OCI-LY1 (cell line): ENCODE measurements around the gene CPNE1.

Experiments
- H2AFZ ChIP-seq: fragments of 200-600 bp; sonication (generic), shearing (Covaris generic); 2 replicates; pipeline ENCODE4 v1.6.0; 2014; ENCODE audit warnings: antibody characterized with exemption, mild to moderate bottlenecking, low read length
- H3F3A ChIP-seq: fragments of 200-600 bp; sonication (generic), shearing (Covaris generic); 2 replicates; pipeline ENCODE4 v1.6.0; 2014; ENCODE audit warnings: mild to moderate bottlenecking, antibody characterized with exemption, low read length, moderate library complexity; ENCODE audit not compliant: insufficient read depth
- H3K27ac ChIP-seq: fragments of 200-600 bp; sonication (generic); 2 replicates; pipeline ENCODE4 v1.5.1; 2014; ENCODE audit warnings: low read length, mixed run types, mild to moderate bottlenecking, low read depth; ENCODE audit not compliant: poor library complexity, severe bottlenecking
- H3K27me3 ChIP-seq: fragments of 200-600 bp; sonication (generic); 2 replicates; pipeline ENCODE4 v1.6.0; 2014; ENCODE audit warnings: antibody characterized with exemption, mild to moderate bottlenecking, low read length, moderate library complexity; ENCODE audit not compliant: insufficient read depth
- H3K36me3 ChIP-seq: fragments of 200-600 bp; sonication (generic); 2 replicates; pipeline ENCODE4 v1.6.1; 2014; ENCODE audit warnings: mild to moderate bottlenecking, antibody characterized with exemption, low read length, moderate library complexity, mixed read lengths; ENCODE audit not compliant: insufficient read depth
- H3K4me1 ChIP-seq: fragments of 200-600 bp; sonication (generic); 2 replicates; pipeline ENCODE4 v1.5.1; 2014; ENCODE audit warnings: mild to moderate bottlenecking, low read length, moderate library complexity; ENCODE audit not compliant: insufficient read depth, severe bottlenecking
- H3K4me2 ChIP-seq: fragments of 200-600 bp; sonication (generic), shearing (Covaris generic); 2 replicates; pipeline ENCODE4 v1.6.1; 2014; ENCODE audit warnings: low read length
- H3K4me3 ChIP-seq: fragments of 200-600 bp; sonication (generic); 2 replicates; pipeline ENCODE4 v1.5.1; 2014; ENCODE audit warnings: low read length, low read depth, mild to moderate bottlenecking, mixed read lengths; ENCODE audit not compliant: poor library complexity, severe bottlenecking
- H3K79me2 ChIP-seq: fragments of 200-600 bp; shearing (Covaris generic); 2 replicates; pipeline ENCODE4 v1.6.1; 2016; ENCODE audit warnings: mixed run types, low read length, mixed read lengths; ENCODE audit not compliant: insufficient read depth
- H3K9ac ChIP-seq: fragments of 200-600 bp; sonication (generic), shearing (Covaris generic); 2 replicates; pipeline ENCODE4 v1.6.1; 2014; ENCODE audit warnings: mild to moderate bottlenecking, low read length, mixed read lengths
- H3K9me2 ChIP-seq: fragments of 200-600 bp; sonication (generic), shearing (Covaris generic); 2 replicates; pipeline ENCODE4 v1.6.1; 2014; ENCODE audit warnings: low read depth, mild to moderate bottlenecking, low read length, mixed read lengths
- H3K9me3 ChIP-seq: fragments of 200-600 bp; shearing (Covaris generic); 2 replicates; pipeline ENCODE4 v1.6.1; 2014; ENCODE audit warnings: low read length, mixed read lengths
- H4K20me1 ChIP-seq: fragments of 200-600 bp; sonication (generic), shearing (Covaris generic); 2 replicates; pipeline ENCODE4 v1.6.0; 2016; ENCODE audit warnings: mild to moderate bottlenecking, low read length; ENCODE audit not compliant: insufficient read depth
- EZH2 ChIP-seq: fragments of 200-600 bp; sonication (generic), shearing (Covaris generic); IDR thresholded peaks from 2 replicates; pipeline ENCODE4 v1.8.0; 2017; ENCODE audit warnings: borderline replicate concordance, mixed run types, mild to moderate bottlenecking, antibody characterized with exemption, low read length, moderate library complexity, mixed read lengths
- TF ChIP-seq, protein P1 (sequence below): fragments of 200-600 bp; sonication (generic), shearing (Covaris generic); IDR thresholded peaks from 2 replicates; pipeline ENCODE4 v1.5.1; 2017; ENCODE audit warnings: mild to moderate bottlenecking, antibody characterized with exemption, low read length, moderate library complexity, mixed read lengths

Gene CPNE1

DNA sequence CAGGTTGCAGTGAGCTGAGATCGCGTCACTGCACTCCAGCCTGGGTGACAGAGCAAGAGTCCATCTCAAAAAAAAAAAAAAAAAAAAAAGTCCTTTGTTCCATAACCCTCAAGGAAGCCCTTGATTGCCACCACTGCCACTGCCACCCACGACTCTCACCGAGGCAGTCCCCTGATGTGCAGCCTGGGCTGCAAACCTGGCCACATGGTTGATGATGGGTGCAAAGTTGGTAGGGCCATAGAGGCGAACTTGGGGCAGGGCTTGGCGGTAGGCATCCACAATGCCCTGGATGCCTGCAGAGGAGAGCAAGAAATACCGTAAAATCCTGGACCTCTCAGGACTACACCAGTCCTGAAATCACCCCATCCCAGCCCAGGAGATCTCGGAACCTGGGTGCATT is 37.6 kb downstream of the CPNE1 start:
- H2AFZ ChIP-seq, result no peak overlapping the region
- TF ChIP-seq, protein P1, sequence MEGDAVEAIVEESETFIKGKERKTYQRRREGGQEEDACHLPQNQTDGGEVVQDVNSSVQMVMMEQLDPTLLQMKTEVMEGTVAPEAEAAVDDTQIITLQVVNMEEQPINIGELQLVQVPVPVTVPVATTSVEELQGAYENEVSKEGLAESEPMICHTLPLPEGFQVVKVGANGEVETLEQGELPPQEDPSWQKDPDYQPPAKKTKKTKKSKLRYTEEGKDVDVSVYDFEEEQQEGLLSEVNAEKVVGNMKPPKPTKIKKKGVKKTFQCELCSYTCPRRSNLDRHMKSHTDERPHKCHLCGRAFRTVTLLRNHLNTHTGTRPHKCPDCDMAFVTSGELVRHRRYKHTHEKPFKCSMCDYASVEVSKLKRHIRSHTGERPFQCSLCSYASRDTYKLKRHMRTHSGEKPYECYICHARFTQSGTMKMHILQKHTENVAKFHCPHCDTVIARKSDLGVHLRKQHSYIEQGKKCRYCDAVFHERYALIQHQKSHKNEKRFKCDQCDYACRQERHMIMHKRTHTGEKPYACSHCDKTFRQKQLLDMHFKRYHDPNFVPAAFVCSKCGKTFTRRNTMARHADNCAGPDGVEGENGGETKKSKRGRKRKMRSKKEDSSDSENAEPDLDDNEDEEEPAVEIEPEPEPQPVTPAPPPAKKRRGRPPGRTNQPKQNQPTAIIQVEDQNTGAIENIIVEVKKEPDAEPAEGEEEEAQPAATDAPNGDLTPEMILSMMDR, result no peak
- no peak for TF ChIP-seq EZH2
- no peaks in the 10 kb centered on the region for H3K9me3 ChIP-seq
- no peak overlapping the region for H3K27ac ChIP-seq
- peaks cover 73% of the 10 kb centered on the region for H3K36me3 ChIP-seq
- no peaks in the 10 kb centered on the region for H3K9me2 ChIP-seq
- no peak overlapping the region for H3K4me2 ChIP-seq
- no peak overlapping the region for H3K9ac ChIP-seq
- no peak overlapping the region for H3K4me3 ChIP-seq
- H3K79me2 ChIP-seq, result no peaks in the 10 kb centered on the region
- no peaks in the 10 kb centered on the region for H4K20me1 ChIP-seq
- H3F3A ChIP-seq, result no peaks in the 10 kb centered on the region
- H3K27me3 ChIP-seq, result no peaks in the 10 kb centered on the region
- no peaks in the 10 kb centered on the region for H3K4me1 ChIP-seq

DNA sequence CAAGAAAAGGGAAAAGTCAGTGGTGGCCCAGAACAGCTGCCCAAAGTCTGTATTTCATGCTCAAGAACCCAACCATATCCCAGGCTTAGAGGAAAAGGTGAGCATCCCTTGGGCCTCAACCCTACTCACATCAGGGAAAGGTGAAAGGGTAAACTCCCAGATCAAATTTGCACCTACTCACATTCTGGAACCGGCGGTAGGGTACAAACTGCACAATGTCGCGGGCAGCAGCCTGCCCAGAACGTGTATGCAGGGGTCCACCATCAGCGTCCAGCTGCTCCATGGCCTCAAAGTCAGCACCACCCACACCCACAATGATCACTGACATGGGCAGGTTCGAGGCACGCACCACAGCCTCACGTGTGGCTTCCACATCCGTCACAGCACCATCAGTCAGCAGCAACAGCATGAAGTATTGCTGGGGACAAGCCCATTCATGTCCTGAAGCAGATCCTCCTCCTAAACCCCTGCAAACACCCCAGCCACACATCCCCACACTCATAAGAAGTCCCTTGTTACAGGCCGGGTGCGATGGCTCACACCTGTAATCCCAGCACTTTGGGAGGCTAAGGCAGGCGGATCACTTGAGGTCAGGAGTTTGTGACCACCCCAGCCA is 38.2 kb downstream of the CPNE1 start:
- Histone ChIP-seq H3K36me3 (peaks cover 67% of the 10 kb centered on the region), H3K4me3 (no peak overlapping the region), H3F3A (no peaks in the 10 kb centered on the region), H3K9ac (no peak overlapping the region), H3K9me2 (no peaks in the 10 kb centered on the region), H3K4me2 (no peak overlapping the region), H3K4me1 (no peaks in the 10 kb centered on the region), H3K79me2 (no peaks in the 10 kb centered on the region), H3K27me3 (no peaks in the 10 kb centered on the region), H3K27ac (no peak overlapping the region), H3K9me3 (no peaks in the 10 kb centered on the region), H2AFZ (no peak overlapping the region), H4K20me1 (no peaks in the 10 kb centered on the region)
- TF ChIP-seq, protein P1, result no peak
- TF ChIP-seq EZH2, result no peak

DNA sequence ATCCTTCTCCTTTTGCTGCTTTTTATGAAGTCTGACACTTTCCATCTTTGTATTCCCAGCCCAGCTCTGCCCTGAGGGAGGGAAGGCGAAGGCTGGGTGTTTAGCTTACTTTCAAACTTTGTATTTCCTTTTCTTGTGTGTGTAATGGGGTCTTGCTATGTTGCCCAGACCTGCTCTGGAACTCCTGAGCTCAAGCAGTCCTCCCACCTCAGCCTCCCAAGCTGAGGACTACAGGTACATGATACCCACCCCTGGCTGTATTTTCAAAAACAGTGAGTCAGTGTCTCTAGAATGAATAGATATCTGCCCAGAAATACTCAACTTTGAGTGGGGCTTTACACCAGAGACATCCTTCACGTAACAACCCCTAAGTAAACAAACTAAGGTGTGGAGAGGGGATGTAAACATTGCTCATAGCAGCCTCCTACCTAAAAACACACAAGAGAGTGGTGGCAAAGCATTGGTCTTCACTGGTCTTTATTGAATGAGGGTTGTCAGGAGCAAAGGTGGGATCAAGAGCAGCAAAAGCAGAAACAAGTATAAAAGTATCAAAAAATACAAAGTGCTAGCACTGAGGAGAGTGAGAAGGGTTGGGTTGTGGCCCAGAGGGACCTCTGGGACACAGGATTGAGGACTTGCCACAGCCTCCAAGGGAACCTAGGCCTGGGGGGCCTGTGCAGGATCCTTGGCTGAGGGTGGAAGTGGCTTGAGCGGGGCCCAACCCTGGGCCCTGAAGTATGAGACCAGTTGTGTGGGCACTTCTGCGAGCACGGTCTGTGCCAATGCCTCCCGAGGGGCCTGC is 38.9 kb downstream of the CPNE1 start:
- no peaks in the 10 kb centered on the region for H3K27me3 ChIP-seq
- no peaks in the 10 kb centered on the region for H3K79me2 ChIP-seq
- no peaks in the 10 kb centered on the region for H4K20me1 ChIP-seq
- H3K4me3 ChIP-seq, result no peak overlapping the region
- no peak overlapping the region for H2AFZ ChIP-seq
- no peaks in the 10 kb centered on the region for H3K9me3 ChIP-seq
- H3K27ac ChIP-seq, result no peak overlapping the region
- peaks cover 60% of the 10 kb centered on the region for H3K36me3 ChIP-seq
- H3K9ac ChIP-seq, result no peak overlapping the region
- no peaks in the 10 kb centered on the region for H3K9me2 ChIP-seq
- no peak overlapping the region for H3K4me2 ChIP-seq
- H3F3A ChIP-seq, result no peaks in the 10 kb centered on the region
- TF ChIP-seq EZH2, result no peak
- TF ChIP-seq, protein P1, result no peak
- no peaks in the 10 kb centered on the region for H3K4me1 ChIP-seq
